HG03159 (cell line): ENCODE data around the gene ACO2.
"Not testable (repeated sequence)": the region's sequence is repeated elsewhere in the genome, so short reads cannot be mapped to it uniquely, and the experiment has no call there.

Source experiments
- ATAC-seq: cut with Tn5 transposase; IDR thresholded peaks from one replicate; pipeline ENCODE4 v1.9.1; 2021; ENCODE audit warnings: mild to moderate bottlenecking, moderate library complexity; ENCODE audit not compliant: unreplicated experiment

The ACO2 gene

GRCh38 chr22:41564563-41564962 is 95.6 kb downstream of the ACO2 start:
- no peak for ATAC-seq

DNA sequence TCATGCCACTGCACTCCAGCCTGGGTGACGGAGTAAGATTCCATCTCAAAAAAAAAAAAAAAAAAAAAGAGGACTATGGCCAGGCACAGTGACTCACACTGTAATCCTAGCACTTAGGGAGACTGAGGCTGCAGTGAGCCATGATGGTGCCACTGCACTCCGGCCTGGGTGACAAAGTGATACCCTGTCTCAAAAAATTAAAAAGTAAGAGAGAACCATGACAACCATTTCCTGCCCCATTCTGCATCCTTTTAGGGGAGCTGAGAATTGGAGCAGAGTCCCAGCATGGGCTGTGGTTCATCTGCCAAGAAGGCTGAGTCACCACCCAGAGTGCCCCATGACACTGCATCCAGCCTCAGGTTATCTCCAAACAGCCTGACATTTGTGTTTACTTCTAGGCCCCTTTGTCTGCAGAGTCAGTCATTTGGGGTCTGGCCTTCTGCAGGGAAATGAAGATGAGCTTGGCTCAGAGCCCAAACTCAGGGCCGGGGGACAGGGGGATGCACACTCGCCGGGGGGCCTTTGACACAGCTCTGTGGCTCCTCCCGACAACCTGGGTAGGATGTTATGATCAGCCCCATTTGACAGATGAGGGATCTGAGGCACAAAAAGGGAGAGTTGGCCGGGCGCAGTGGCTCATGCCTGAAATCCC is 96.6 kb downstream of the ACO2 start:
- no peak for ATAC-seq

GRCh38 chr22:41567512-41567768 is 98.5 kb downstream of the ACO2 start:
- no peak for ATAC-seq

GRCh38 chr22:41568811-41569210 is 99.9 kb downstream of the ACO2 start:
- no peak for ATAC-seq

- ATAC-seq, result no peak
These were observed 101.3 kb downstream of the ACO2 start for GRCh38 chr22:41570221-41570620.

DNA sequence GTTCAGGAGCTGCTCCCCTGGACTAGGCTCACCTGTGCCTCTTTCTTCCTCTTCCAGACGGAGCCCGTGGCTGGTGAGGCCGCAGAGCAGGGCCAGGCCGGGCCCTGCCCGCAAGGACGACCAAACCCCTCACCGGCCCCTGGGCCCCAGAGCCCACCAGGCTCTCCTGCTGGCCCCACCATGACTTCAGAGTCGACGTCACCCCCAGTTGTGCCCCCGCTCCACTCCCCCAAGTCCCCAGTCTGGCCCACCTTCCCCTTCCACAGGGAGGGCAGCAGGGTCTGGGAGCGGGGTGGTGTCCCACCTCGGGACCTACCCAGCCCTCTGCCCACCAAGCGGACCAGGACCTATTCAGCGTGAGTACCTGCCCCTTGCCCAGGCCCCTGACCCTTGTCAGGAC is 102.9 kb downstream of the ACO2 start:
- no peak for ATAC-seq

DNA sequence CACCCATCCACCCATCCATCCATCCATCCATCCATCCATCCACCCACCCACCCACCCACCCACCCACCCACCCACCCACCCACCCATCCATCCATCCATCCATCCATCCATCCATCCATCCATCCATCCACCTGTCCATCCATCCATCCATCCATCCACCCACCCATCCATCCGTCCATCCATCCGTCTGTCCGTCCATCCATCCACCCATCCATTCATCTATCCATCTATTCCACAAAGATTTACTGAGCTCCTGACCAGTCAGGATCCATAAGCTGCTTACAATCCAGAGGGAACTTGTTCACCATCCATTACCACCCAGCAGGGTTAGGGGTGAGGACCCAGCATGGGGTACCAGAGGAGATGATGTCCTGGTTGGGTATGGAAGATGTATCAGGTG is 103.4 kb downstream of the ACO2 start:
- ATAC-seq, result not testable (repeated sequence)

- ATAC-seq, result no peak
These were observed 104.8 kb downstream of the ACO2 start for GRCh38 chr22:41573677-41574076.

- ATAC-seq, result no peak
These were observed 106.0 kb downstream of the ACO2 start for GRCh38 chr22:41574847-41575381.

DNA sequence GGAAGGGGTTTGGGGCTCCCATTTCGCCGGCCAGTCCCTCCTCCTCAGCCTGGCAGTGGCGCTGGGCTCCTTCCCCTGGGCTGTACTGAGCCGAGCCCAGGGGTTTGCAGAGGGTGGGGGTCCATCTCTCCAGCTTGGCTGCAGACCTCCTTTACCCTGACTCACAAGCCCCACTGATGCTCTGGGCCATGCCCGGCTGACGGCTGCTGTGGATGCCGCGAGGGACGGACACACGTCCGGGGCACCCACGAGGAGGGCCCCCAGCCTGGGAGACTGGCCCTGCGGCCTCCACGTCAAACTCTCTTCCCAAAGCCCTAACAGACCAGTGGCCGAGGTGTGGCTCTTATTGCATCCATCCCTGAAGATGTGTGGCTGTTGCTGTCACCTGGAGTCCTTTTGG is 106.6 kb downstream of the ACO2 start:
- no peak for ATAC-seq

GRCh38 chr22:41576877-41577276 is 108.0 kb downstream of the ACO2 start:
- ATAC-seq, result no peak

DNA sequence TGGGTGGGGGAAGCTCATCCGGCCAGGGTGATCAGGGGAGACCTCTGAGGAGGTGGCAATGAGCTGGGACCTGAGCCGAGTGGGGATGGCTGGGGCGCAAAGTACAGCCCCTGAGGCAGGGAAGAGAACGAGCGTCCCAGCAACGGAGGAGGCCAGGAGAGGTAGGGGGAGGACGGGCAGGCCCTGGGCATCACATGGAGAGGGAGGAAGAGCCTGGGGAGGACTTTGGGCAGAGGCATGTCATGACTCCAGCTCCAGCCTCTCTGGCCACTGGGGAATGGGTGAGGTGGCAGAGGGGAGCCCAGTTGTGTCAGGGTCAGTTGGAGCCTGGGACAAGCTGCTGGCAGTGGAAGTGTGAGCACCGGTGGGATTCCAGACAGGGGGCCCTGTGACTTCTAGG is 109.2 kb downstream of the ACO2 start:
- no peak for ATAC-seq
